ENCODE results near the gene TNS3. TPM values are rescaled to one million over a fixed set of nuclear protein-coding genes. Genes with fewer than 3 reads are reported as not detected.

Gene TNS3
- total and polyA plus RNA-seq, 9 of the 15 experiments (the other 6 are each of a cell fraction or from before 2014, with no cell fraction given), result 0.20 TPM; not detected in 8

DNA sequence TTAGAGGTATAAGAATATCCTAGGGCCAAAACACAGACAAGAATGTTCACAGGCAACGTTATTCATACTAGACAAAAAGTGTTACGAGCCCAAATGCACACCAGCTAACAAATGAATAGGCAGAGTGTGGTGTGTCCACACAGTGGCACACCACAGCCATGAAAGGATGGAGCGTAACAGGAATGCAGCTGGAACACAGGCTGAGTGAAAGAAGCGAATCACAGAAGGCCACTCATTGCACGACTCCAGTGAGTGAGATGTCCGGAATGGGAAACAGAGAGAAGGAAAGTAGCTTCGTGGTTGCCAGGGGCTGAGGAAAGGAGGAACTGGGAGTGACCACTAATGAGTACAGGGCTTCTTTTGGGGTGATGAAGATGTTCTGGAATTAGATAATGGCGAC is 198.8 kb downstream of the TNS3 start:
- ChIA-PET POLR2A (no interaction called here), CTCF (ENCODE audit: low intra/inter-chr PET ratio) (no interaction called here)
- TF ChIP-seq HLTF (IDR thresholded peaks at IDR 0.05), result no peak
- Histone ChIP-seq H4K20me1 (replicated peaks; ENCODE audit: control insufficient read depth, insufficient read depth, low read length) (0 out of 2 replicates have a peak, but pooled peaks cover 8% of the 10 kb centered on the region), H3K9me3 (replicated peaks; ENCODE audit: control insufficient read depth, insufficient read depth, low read depth, low read length) (no peaks in the 10 kb centered on the region), H3K27me3 (ENCODE audit: control insufficient read depth in 2 of 2, insufficient read depth in 2 of 2, low read length in 2 of 2) (peaks cover 22 to 73% of the 10 kb centered on the region in 2 experiments), H3K4me1 (replicated peaks in 1 of 2; ENCODE audit: control insufficient read depth in 2 of 2, insufficient read depth in 2 of 2, low read length in 2 of 2) (peaks cover 0 to 4% of the 10 kb centered on the region in 2 experiments; a peak in 3 of 5 replicates), H3K4me2 (ENCODE audit: insufficient read depth, low read length) (no peak overlapping the region), H3K79me2 (ENCODE audit: control insufficient read depth, insufficient read depth, low read length) (no peaks in the 10 kb centered on the region), H3K9ac (ENCODE audit: insufficient read depth in 1 of 2, low read depth in 2 of 2, low read length in 2 of 2) (no peak overlapping the region), H3K9me1 (ENCODE audit: control insufficient read depth, insufficient read depth, low read length) (no peaks in the 10 kb centered on the region), H3K4me3 (no peak overlapping the region), H3K36me3 (ENCODE audit: control insufficient read depth, insufficient read depth, low read length) (no peaks in the 10 kb centered on the region), H2AFZ (ENCODE audit: low read depth, low read length) (no peak overlapping the region), H3K27ac (ENCODE audit: extremely low read depth, low read depth, low read length) (no peak overlapping the region)
- intact Hi-C loops (cut with micrococcal nuclease) (no loop called here), in situ Hi-C loops (cut with MboI) (no loop called here)
- FAIRE-seq, result no peak
- 0% methylated on average over 8 of the region's 8 CpGs for WGBS (ENCODE audit: insufficient coverage, low coverage, missing lambda C conversion rate)
- no peak for DNase-seq (ENCODE audit: extremely low read depth in 1 of 4, low spot score in 3 of 4)
- no TSS peak for BruUV-seq (replicated peaks)
- no peak for ATAC-seq

DNA sequence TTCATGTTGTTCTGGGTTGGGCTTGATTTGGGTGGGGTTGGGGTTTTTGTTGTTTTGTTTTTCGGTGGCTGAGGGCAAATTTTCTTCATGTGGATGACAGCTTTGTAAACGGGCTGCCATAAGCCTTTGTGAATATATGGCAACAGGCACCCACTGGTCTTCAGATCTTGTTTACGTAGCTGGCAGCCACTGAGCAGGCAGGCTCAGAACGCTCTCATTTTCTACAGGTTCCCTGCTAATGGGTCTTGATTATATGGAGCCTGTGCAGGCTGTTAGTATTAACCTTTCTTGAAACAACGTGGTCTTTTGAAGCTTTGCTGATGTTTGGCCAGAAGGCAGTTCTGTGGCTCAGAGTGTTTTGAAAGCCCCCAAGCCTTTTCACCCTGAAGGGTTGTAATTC is 199.7 kb downstream of the TNS3 start:
- in situ Hi-C loops (cut with MboI) (no loop called here), intact Hi-C loops (cut with micrococcal nuclease) (no loop called here)
- Histone ChIP-seq H3K9ac (ENCODE audit: insufficient read depth in 1 of 2, low read depth in 2 of 2, low read length in 2 of 2) (no peak overlapping the region), H3K27me3 (ENCODE audit: control insufficient read depth in 2 of 2, insufficient read depth in 2 of 2, low read length in 2 of 2) (peaks cover 22 to 72% of the 10 kb centered on the region in 2 experiments), H3K79me2 (ENCODE audit: control insufficient read depth, insufficient read depth, low read length) (no peaks in the 10 kb centered on the region), H4K20me1 (replicated peaks; ENCODE audit: control insufficient read depth, insufficient read depth, low read length) (0 out of 2 replicates have a peak, but pooled peaks cover 8% of the 10 kb centered on the region), H3K9me1 (ENCODE audit: control insufficient read depth, insufficient read depth, low read length) (no peaks in the 10 kb centered on the region), H2AFZ (ENCODE audit: low read depth, low read length) (no peak overlapping the region), H3K27ac (ENCODE audit: extremely low read depth, low read depth, low read length) (no peak overlapping the region), H3K4me1 (replicated peaks in 1 of 2; ENCODE audit: control insufficient read depth in 2 of 2, insufficient read depth in 2 of 2, low read length in 2 of 2) (peaks cover 0 to 4% of the 10 kb centered on the region in 2 experiments; a peak in 3 of 5 replicates), H3K4me2 (ENCODE audit: insufficient read depth, low read length) (no peak overlapping the region), H3K9me3 (replicated peaks; ENCODE audit: control insufficient read depth, insufficient read depth, low read depth, low read length) (no peaks in the 10 kb centered on the region), H3K4me3 (no peak overlapping the region), H3K36me3 (ENCODE audit: control insufficient read depth, insufficient read depth, low read length) (no peaks in the 10 kb centered on the region)
- ATAC-seq, result no peak
- POLR2A ChIA-PET, result no interaction called here
- no peak for FAIRE-seq
- 0% methylated on average over 5 of the region's 5 CpGs for WGBS (ENCODE audit: insufficient coverage, low coverage, missing lambda C conversion rate)
- no TSS peak for BruUV-seq (replicated peaks)
- no peak for DNase-seq (ENCODE audit: extremely low read depth in 1 of 4, low spot score in 3 of 4)
- CTCF ChIA-PET (ENCODE audit: low intra/inter-chr PET ratio), result no interaction called here
- TF ChIP-seq GTF2F1 (IDR thresholded peaks at IDR 0.05; ENCODE audit: low read depth, low read length) (no peak), CTBP1 (IDR thresholded peaks at IDR 0.05; ENCODE audit: borderline replicate concordance) (no peak), KDM1A (IDR thresholded peaks at IDR 0.05) (no peak)
- TF ChIP-seq, protein P1, sequence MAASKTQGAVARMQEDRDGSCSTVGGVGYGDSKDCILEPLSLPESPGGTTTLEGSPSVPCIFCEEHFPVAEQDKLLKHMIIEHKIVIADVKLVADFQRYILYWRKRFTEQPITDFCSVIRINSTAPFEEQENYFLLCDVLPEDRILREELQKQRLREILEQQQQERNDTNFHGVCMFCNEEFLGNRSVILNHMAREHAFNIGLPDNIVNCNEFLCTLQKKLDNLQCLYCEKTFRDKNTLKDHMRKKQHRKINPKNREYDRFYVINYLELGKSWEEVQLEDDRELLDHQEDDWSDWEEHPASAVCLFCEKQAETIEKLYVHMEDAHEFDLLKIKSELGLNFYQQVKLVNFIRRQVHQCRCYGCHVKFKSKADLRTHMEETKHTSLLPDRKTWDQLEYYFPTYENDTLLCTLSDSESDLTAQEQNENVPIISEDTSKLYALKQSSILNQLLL (CRISPR knock-in tag; IDR thresholded peaks at IDR 0.05; ENCODE audit: borderline replicate concordance), result no peak
- TF ChIP-seq, protein P2, sequence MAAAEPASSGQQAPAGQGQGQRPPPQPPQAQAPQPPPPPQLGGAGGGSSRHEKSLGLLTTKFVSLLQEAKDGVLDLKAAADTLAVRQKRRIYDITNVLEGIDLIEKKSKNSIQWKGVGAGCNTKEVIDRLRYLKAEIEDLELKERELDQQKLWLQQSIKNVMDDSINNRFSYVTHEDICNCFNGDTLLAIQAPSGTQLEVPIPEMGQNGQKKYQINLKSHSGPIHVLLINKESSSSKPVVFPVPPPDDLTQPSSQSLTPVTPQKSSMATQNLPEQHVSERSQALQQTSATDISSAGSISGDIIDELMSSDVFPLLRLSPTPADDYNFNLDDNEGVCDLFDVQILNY (CRISPR knock-in tag; IDR thresholded peaks at IDR 0.05), result no peak
- TF ChIP-seq, protein P3, sequence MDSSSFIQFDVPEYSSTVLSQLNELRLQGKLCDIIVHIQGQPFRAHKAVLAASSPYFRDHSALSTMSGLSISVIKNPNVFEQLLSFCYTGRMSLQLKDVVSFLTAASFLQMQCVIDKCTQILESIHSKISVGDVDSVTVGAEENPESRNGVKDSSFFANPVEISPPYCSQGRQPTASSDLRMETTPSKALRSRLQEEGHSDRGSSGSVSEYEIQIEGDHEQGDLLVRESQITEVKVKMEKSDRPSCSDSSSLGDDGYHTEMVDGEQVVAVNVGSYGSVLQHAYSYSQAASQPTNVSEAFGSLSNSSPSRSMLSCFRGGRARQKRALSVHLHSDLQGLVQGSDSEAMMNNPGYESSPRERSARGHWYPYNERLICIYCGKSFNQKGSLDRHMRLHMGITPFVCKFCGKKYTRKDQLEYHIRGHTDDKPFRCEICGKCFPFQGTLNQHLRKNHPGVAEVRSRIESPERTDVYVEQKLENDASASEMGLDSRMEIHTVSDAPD (CRISPR knock-in tag; IDR thresholded peaks at IDR 0.05), result no peak
- TF ChIP-seq, protein P4, sequence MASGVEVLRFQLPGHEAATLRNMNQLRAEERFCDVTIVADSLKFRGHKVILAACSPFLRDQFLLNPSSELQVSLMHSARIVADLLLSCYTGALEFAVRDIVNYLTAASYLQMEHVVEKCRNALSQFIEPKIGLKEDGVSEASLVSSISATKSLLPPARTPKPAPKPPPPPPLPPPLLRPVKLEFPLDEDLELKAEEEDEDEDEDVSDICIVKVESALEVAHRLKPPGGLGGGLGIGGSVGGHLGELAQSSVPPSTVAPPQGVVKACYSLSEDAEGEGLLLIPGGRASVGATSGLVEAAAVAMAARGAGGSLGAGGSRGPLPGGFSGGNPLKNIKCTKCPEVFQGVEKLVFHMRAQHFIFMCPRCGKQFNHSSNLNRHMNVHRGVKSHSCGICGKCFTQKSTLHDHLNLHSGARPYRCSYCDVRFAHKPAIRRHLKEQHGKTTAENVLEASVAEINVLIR (CRISPR knock-in tag; IDR thresholded peaks at IDR 0.05), result no peak
- TF ChIP-seq, protein P5, sequence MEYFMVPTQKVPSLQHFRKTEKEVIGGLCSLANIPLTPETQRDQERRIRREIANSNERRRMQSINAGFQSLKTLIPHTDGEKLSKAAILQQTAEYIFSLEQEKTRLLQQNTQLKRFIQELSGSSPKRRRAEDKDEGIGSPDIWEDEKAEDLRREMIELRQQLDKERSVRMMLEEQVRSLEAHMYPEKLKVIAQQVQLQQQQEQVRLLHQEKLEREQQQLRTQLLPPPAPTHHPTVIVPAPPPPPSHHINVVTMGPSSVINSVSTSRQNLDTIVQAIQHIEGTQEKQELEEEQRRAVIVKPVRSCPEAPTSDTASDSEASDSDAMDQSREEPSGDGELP (CRISPR knock-in tag; IDR thresholded peaks at IDR 0.05; ENCODE audit: borderline replicate concordance), result no peak
